SU-DHL-6 (cell line): Measurements from ENCODE around the gene KCNH8.

ENCODE experiments used
- CTCF ChIP-seq: fragments of 200-600 bp; sonication (generic); IDR thresholded peaks from one replicate; pipeline ENCODE4 v1.5.1; 2017; ENCODE audit warnings: antibody characterized with exemption, mild to moderate bottlenecking, low read length, moderate library complexity; ENCODE audit not compliant: insufficient read depth, poor library complexity, severe bottlenecking
- EZH2phosphoT487 ChIP-seq: fragments of 200-600 bp; sonication (generic), shearing (Covaris generic); conservative IDR thresholded peaks from 2 replicates; pipeline ENCODE4 v1.6.1; 2018; ENCODE audit warnings: mild to moderate bottlenecking, antibody characterized with exemption, low read length, moderate library complexity, mixed read lengths

DNA sequence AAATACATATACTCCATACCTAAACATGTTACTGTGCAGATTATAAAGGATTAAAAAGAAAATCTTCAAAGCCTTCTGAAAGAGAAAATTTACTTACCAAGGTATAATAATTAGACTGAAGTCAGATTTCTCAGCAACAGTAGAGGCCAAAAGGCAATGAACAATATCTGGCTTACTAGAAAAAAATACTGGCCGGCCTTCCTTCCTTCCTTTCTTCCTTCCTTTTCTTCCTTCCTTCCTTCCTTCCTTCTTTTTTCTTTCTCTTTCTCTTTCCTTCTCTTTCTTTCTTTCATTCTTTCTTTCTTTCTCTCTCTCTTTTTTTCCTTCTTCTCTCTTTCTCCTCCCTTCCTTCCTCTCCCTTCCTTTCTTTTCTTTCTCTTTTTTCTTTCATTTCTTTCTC lies 209.6 kb downstream of the KCNH8 start:
- TF ChIP-seq EZH2phosphoT487, result no peak
- TF ChIP-seq CTCF, result no peak
